NCI-H446 treated with DMSO at 0.1 percent for 48 hours (cell line): ENCODE data around the gene RELN.
"Not testable (repeated sequence)": the region's sequence is repeated elsewhere in the genome, so short reads cannot be mapped to it uniquely, and the experiment has no call there.

Source experiments
- DNase-seq: peaks from one replicate; lab custom pipeline; 2025; lab: John Stamatoyannopoulos, UW

RELN gene

GRCh38 chr7:103940382-103941268 lies 48.8 kb downstream of the RELN start:
- DNase-seq: no peak

- DNase-seq: no peak
Measured at GRCh38 chr7:103937680-103938079, 51.8 kb downstream of the RELN start.

- DNase-seq: no peak
Measured at GRCh38 chr7:103936558-103936957, 52.9 kb downstream of the RELN start.

GRCh38 chr7:103934508-103934907 lies 55.0 kb downstream of the RELN start:
- DNase-seq: no peak

- no peak for DNase-seq
Measured at GRCh38 chr7:103932389-103932788, 57.1 kb downstream of the RELN start.

- DNase-seq: no peak
Measured at GRCh38 chr7:103929901-103930311, 59.6 kb downstream of the RELN start.

- no peak for DNase-seq
Measured at GRCh38 chr7:103928581-103928980, 60.9 kb downstream of the RELN start.

GRCh38 chr7:103924184-103924583 lies 65.3 kb downstream of the RELN start:
- DNase-seq: no peak

GRCh38 chr7:103922407-103922806 lies 67.1 kb downstream of the RELN start:
- no peak for DNase-seq

- DNase-seq: no peak
Measured at GRCh38 chr7:103921692-103922091, 67.8 kb downstream of the RELN start.

- no peak for DNase-seq
Measured at GRCh38 chr7:103919272-103919868, 70.1 kb downstream of the RELN start.

GRCh38 chr7:103918631-103919271 lies 70.7 kb downstream of the RELN start:
- no peak for DNase-seq

- no peak for DNase-seq
Measured at GRCh38 chr7:103915680-103916357, 73.6 kb downstream of the RELN start.

- DNase-seq: no peak
Measured at GRCh38 chr7:103914147-103914899, 75.1 kb downstream of the RELN start.

GRCh38 chr7:103912891-103913605 lies 76.4 kb downstream of the RELN start:
- no peak for DNase-seq

GRCh38 chr7:103911015-103911414 lies 78.4 kb downstream of the RELN start:
- DNase-seq: not testable (repeated sequence)

- no peak for DNase-seq
Measured at GRCh38 chr7:103905997-103906396, 83.5 kb downstream of the RELN start.

GRCh38 chr7:103902917-103903316 lies 86.5 kb downstream of the RELN start:
- no peak for DNase-seq

GRCh38 chr7:103896826-103897225 lies 92.6 kb downstream of the RELN start:
- not testable (repeated sequence) for DNase-seq

- DNase-seq: no peak
Measured at GRCh38 chr7:103894656-103895596, 94.5 kb downstream of the RELN start.
